Mucosa of rectum (tissue), 2 donors: ENCODE results near the gene FLRT2.

Experiments used
- H3K27ac ChIP-seq, 2 donors: one replicate each; pipeline ENCODE4 v1.7.0; 2013; ENCODE audit warnings: inconsistent platforms in 2 of 2, low read depth in 2 of 2, low read length in 2 of 2
- H3K27me3 ChIP-seq, 2 donors: one replicate each; pipeline ENCODE4 v1.7.0; 2013; ENCODE audit warnings: low read length in 2 of 2; ENCODE audit not compliant: control insufficient read depth in 2 of 2, insufficient read depth in 2 of 2
- H3K36me3 ChIP-seq, 2 donors: one replicate each; pipeline ENCODE4 v1.7.0; 2013; ENCODE audit warnings: low read length in 2 of 2; ENCODE audit not compliant: control insufficient read depth in 2 of 2, insufficient read depth in 2 of 2
- H3K4me1 ChIP-seq, 2 donors: one replicate each; pipeline ENCODE4 v1.7.0; 2013; ENCODE audit warnings: low read length in 2 of 2, mild to moderate bottlenecking in 1 of 2; ENCODE audit not compliant: control insufficient read depth in 2 of 2, insufficient read depth in 2 of 2
- H3K4me3 ChIP-seq, 2 donors: one replicate each; pipeline ENCODE4 v1.7.0; 2013; ENCODE audit warnings: low read length in 2 of 2
- H3K9ac ChIP-seq, 2 donors: one replicate each; pipeline ENCODE4 v1.7.0; 2013; ENCODE audit warnings: low read length in 2 of 2, low read depth in 1 of 2, mild to moderate bottlenecking in 1 of 2
- H3K9me3 ChIP-seq, 2 donors: one replicate each; pipeline ENCODE4 v1.7.0; 2013; ENCODE audit warnings: low read length in 2 of 2; ENCODE audit not compliant: control insufficient read depth in 2 of 2
- donor health status: healthy.
- donor health status: Normal muscosa, but diverticular disease.

The FLRT2 gene

GRCh38 chr14:85575617-85575898 is 45.6 kb downstream of the FLRT2 start:
- Histone ChIP-seq H3K4me3 (no peak overlapping the region), H3K36me3 (no peaks in the 10 kb centered on the region), H3K4me1 (no peaks in the 10 kb centered on the region), H3K9me3 (no peaks in the 10 kb centered on the region), H3K27me3 (no peaks in the 10 kb centered on the region), H3K9ac (no peak overlapping the region), H3K27ac (no peak overlapping the region)

GRCh38 chr14:85576218-85576617 is 46.3 kb downstream of the FLRT2 start:
- Histone ChIP-seq H3K9ac (no peak overlapping the region), H3K4me3 (no peak overlapping the region), H3K36me3 (no peaks in the 10 kb centered on the region), H3K4me1 (no peaks in the 10 kb centered on the region), H3K27ac (no peak overlapping the region), H3K27me3 (no peaks in the 10 kb centered on the region), H3K9me3 (peaks cover 0 to 2% of the 10 kb centered on the region in 2 donors)

GRCh38 chr14:85576848-85577542 is 47.1 kb downstream of the FLRT2 start:
- Histone ChIP-seq H3K4me1 (no peaks in the 10 kb centered on the region), H3K27me3 (no peaks in the 10 kb centered on the region), H3K36me3 (no peaks in the 10 kb centered on the region), H3K9me3 (peaks cover 0 to 2% of the 10 kb centered on the region in 2 donors), H3K4me3 (no peak overlapping the region), H3K27ac (no peak overlapping the region), H3K9ac (no peak overlapping the region)

GRCh38 chr14:85577543-85578114 is 47.7 kb downstream of the FLRT2 start:
- H3K4me1 ChIP-seq: no peaks in the 10 kb centered on the region
- no peak overlapping the region for H3K27ac ChIP-seq
- H3K9me3 ChIP-seq: peaks cover 0 to 2% of the 10 kb centered on the region in 2 donors
- no peaks in the 10 kb centered on the region for H3K27me3 ChIP-seq
- no peak overlapping the region for H3K4me3 ChIP-seq
- no peaks in the 10 kb centered on the region for H3K36me3 ChIP-seq
- no peak overlapping the region for H3K9ac ChIP-seq

- Histone ChIP-seq H3K4me1 (no peaks in the 10 kb centered on the region), H3K9me3 (peaks cover 0 to 2% of the 10 kb centered on the region in 2 donors), H3K36me3 (no peaks in the 10 kb centered on the region), H3K27ac (no peak overlapping the region), H3K27me3 (no peaks in the 10 kb centered on the region), H3K4me3 (no peak overlapping the region), H3K9ac (no peak overlapping the region)
Observed at GRCh38 chr14:85578357-85578756, 48.4 kb downstream of the FLRT2 start.

GRCh38 chr14:85578930-85579329 is 49.0 kb downstream of the FLRT2 start:
- Histone ChIP-seq H3K36me3 (no peaks in the 10 kb centered on the region), H3K9me3 (peaks cover 0 to 2% of the 10 kb centered on the region in 2 donors), H3K9ac (no peak overlapping the region), H3K27me3 (no peaks in the 10 kb centered on the region), H3K27ac (no peak overlapping the region), H3K4me3 (no peak overlapping the region), H3K4me1 (no peaks in the 10 kb centered on the region)

GRCh38 chr14:85579942-85580341 is 50.0 kb downstream of the FLRT2 start:
- Histone ChIP-seq H3K4me1 (no peaks in the 10 kb centered on the region), H3K4me3 (no peak overlapping the region), H3K9ac (no peak overlapping the region), H3K36me3 (no peaks in the 10 kb centered on the region), H3K27ac (no peak overlapping the region), H3K9me3 (peaks cover 0 to 2% of the 10 kb centered on the region in 2 donors), H3K27me3 (no peaks in the 10 kb centered on the region)

GRCh38 chr14:85580536-85581140 is 50.7 kb downstream of the FLRT2 start:
- Histone ChIP-seq H3K4me3 (no peak overlapping the region), H3K27ac (no peak overlapping the region), H3K4me1 (no peaks in the 10 kb centered on the region), H3K9ac (no peak overlapping the region), H3K9me3 (peaks cover 0 to 2% of the 10 kb centered on the region in 2 donors), H3K36me3 (no peaks in the 10 kb centered on the region), H3K27me3 (no peaks in the 10 kb centered on the region)

GRCh38 chr14:85581691-85582090 is 51.7 kb downstream of the FLRT2 start:
- no peak overlapping the region for H3K9ac ChIP-seq
- peaks cover 0 to 2% of the 10 kb centered on the region in 2 donors for H3K9me3 ChIP-seq
- no peaks in the 10 kb centered on the region for H3K27me3 ChIP-seq
- H3K4me1 ChIP-seq: no peaks in the 10 kb centered on the region
- H3K27ac ChIP-seq: no peak overlapping the region
- H3K36me3 ChIP-seq: no peaks in the 10 kb centered on the region
- H3K4me3 ChIP-seq: no peak overlapping the region

- Histone ChIP-seq H3K4me3 (no peak overlapping the region), H3K27ac (no peak overlapping the region), H3K9ac (no peak overlapping the region), H3K36me3 (no peaks in the 10 kb centered on the region), H3K27me3 (no peaks in the 10 kb centered on the region), H3K4me1 (no peaks in the 10 kb centered on the region), H3K9me3 (peaks cover 0 to 2% of the 10 kb centered on the region in 2 donors)
Observed at GRCh38 chr14:85583380-85583779, 53.4 kb downstream of the FLRT2 start.
